Lower lobe of right lung (tissue), 2 donors: ENCODE data around the gene HSF4. TPM values are rescaled to one million over a fixed set of nuclear protein-coding genes. Genes with fewer than 3 reads are reported as not detected.

Experiments
- ATAC-seq, 2 donors: fragments of 200-7000 bp; cut with Tn5 transposase; one replicate each; pipeline ENCODE4 v1.9.1; 2020 to 2022; ENCODE audit warnings: mild to moderate bottlenecking in 2 of 2, moderate library complexity in 2 of 2
- DNase-seq: peaks from one replicate; pipeline ENCODE4 v3.0.0-alpha.2; 2020
- H3K27ac ChIP-seq: fragments of 200-600 bp; one replicate; pipeline ENCODE4 v1.8.0; 2022
- H3K27me3 ChIP-seq: fragments of 200-600 bp; one replicate; pipeline ENCODE4 v1.8.0; 2022; ENCODE audit warnings: low read depth
- H3K36me3 ChIP-seq: fragments of 200-600 bp; one replicate; pipeline ENCODE4 v1.8.0; 2022; ENCODE audit warnings: mild to moderate bottlenecking
- H3K4me1 ChIP-seq: fragments of 200-600 bp; one replicate; pipeline ENCODE4 v1.8.0; 2022
- H3K4me3 ChIP-seq: fragments of 200-600 bp; one replicate; pipeline ENCODE4 v1.8.0; 2022; ENCODE audit warnings: mild to moderate bottlenecking
- H3K9me3 ChIP-seq: fragments of 200-600 bp; one replicate; pipeline ENCODE4 v1.8.0; 2022
- CTCF ChIP-seq: fragments of 200-600 bp; IDR thresholded peaks from one replicate; pipeline ENCODE4 v1.8.0; 2022; ENCODE audit warnings: antibody characterized with exemption, mild to moderate bottlenecking
- intact Hi-C: fragments of 100-400 bp; cut with DNase I; formaldehyde crosslinking; loops from one replicate; pipeline ENCODE4 v1.11.0; 2022
- total RNA-seq: library from RNA; stranded (reverse); fragmentation: NEBNext Ultra II Directional; extraction: Animal tissue kit (Norgen Biotek cat#: 25700); gene quantifications from one replicate; pipeline ENCODE4 v1.2.1, GENCODE V29; 2021
- donor health status: DM: no; HTN: yes; CAD: no; lungs with severe emphysema.

The HSF4 gene
- total RNA-seq, 1 donor from 2014 or later = 76.3 TPM

- intact Hi-C loops = no loop called here
- Histone ChIP-seq H3K9me3 (no peaks in the 10 kb centered on the region), H3K4me3 (no peak overlapping the region), H3K27ac (no peak overlapping the region), H3K4me1 (peaks cover 21% of the 10 kb centered on the region), H3K27me3 (peaks cover 12% of the 10 kb centered on the region), H3K36me3 (peaks cover 66% of the 10 kb centered on the region)
- ATAC-seq (no peak), DNase-seq (no peak)
- no peak for TF ChIP-seq CTCF
These were observed 17.0 kb upstream of the HSF4 start for GRCh38 chr16:67147437-67148140.

- Histone ChIP-seq H3K36me3 (peaks cover 60% of the 10 kb centered on the region), H3K4me1 (peaks cover 21% of the 10 kb centered on the region), H3K9me3 (no peaks in the 10 kb centered on the region), H3K27me3 (peaks cover 12% of the 10 kb centered on the region), H3K4me3 (no peak overlapping the region), H3K27ac (no peak overlapping the region)
- DNase-seq (no peak), ATAC-seq (no peak)
- intact Hi-C loops = no loop called here
- no peak for TF ChIP-seq CTCF
These were observed 16.3 kb upstream of the HSF4 start for GRCh38 chr16:67148221-67148620.

GRCh38 chr16:67148656-67149275 lies 15.8 kb upstream of the HSF4 start:
- Histone ChIP-seq H3K9me3 (no peaks in the 10 kb centered on the region), H3K36me3 (peaks cover 54% of the 10 kb centered on the region), H3K27me3 (peaks cover 12% of the 10 kb centered on the region), H3K4me3 (no peak overlapping the region), H3K4me1 (peaks cover 21% of the 10 kb centered on the region), H3K27ac (no peak overlapping the region)
- no peak for ATAC-seq
- no peak for TF ChIP-seq CTCF
- intact Hi-C loops = no loop called here
- no peak for DNase-seq

- Histone ChIP-seq H3K36me3 (peaks cover 51% of the 10 kb centered on the region), H3K4me3 (peak overlapping the region; percentile 68), H3K9me3 (no peaks in the 10 kb centered on the region), H3K4me1 (peaks cover 21% of the 10 kb centered on the region), H3K27me3 (peaks cover 12% of the 10 kb centered on the region), H3K27ac (no peak overlapping the region)
- DNase-seq (no peak), ATAC-seq (no peak)
- TF ChIP-seq CTCF = no peak
- intact Hi-C loops = loop anchor here (10.0 kb wide), 1 partner anchor 175 kb away; no protein-coding TSS in a partner anchor
These were observed 15.1 kb upstream of the HSF4 start for GRCh38 chr16:67149276-67150046.

- Histone ChIP-seq H3K27ac (peak overlapping the region; percentile 84), H3K9me3 (no peaks in the 10 kb centered on the region), H3K4me1 (peaks cover 27% of the 10 kb centered on the region), H3K4me3 (peak overlapping the region; percentile 68), H3K27me3 (peaks cover 12% of the 10 kb centered on the region), H3K36me3 (peaks cover 43% of the 10 kb centered on the region)
- peak; percentile 63 for DNase-seq
- peak; percentile 75 to 76 for ATAC-seq
- TF ChIP-seq CTCF = no peak
- intact Hi-C loops = loop anchor here (10.0 kb wide), 1 partner anchor 175 kb away; no protein-coding TSS in a partner anchor
These were observed 14.3 kb upstream of the HSF4 start for GRCh38 chr16:67150047-67150832.
